Adipose tissue (tissue), 3 donors: Measurements from ENCODE around the gene MEIS1. TPM values are rescaled to one million over a fixed set of nuclear protein-coding genes. Genes with fewer than 3 reads are reported as not detected.
A peak's percentile ranks its signal among the peaks of the same experiment; 100 is the strongest.
"Not testable (repeated sequence)": the region's sequence is repeated elsewhere in the genome, so short reads cannot be mapped to it uniquely, and the experiment has no call there.

Source experiments
- H3K27ac ChIP-seq: one replicate; pipeline ENCODE4 v1.5.1; 2013; ENCODE audit warnings: low read depth, low read length
- WGBS, 3 donors: extraction: QIAGEN DNeasy Blood & Tissue Kit; methylation state at CpG; one replicate each; pipeline ENCODE4 v1.1.7; 2013; 5-methylcytosine and 5-hydroxymethylcytosine counted together
- polyA plus RNA-seq, 3 donors: library from polyadenylated mRNA; stranded (reverse); fragments of 200-250 nt; gene quantifications; one replicate each; pipeline ENCODE4 v1.2.3, GENCODE V29; 2013
- donor health status: healthy with polysubstance abuse.
- donor health status: Bipolar disorder and iron deficiency.
- donor health status: healthy.

Gene MEIS1
- 10 to 100 TPM; 13.7 to 27.3 (median 21.3) TPM for polyA plus RNA-seq

- WGBS, 3 donors, result 0% methylated on average over 38 of the region's 38 CpGs
- H3K27ac ChIP-seq, result peak within 1 kb of the TSS; percentile 80
Measured at GRCh38 chr2:66434679-66435548, at the start of gene MEIS1. Gene MEIS1 (plus strand): TSS chr2:66435125. CDS start chr2:66435857, 732 bp downstream.

GRCh38 chr2:66387016-66387753 is 47.7 kb upstream of the MEIS1 start:
- no peak overlapping the region for H3K27ac ChIP-seq
- WGBS, 3 donors, result 51 to 68% (median 62%) methylated on average over 9 of the region's 9 CpGs

GRCh38 chr2:66389651-66390131 is 45.2 kb upstream of the MEIS1 start:
- no peak overlapping the region for H3K27ac ChIP-seq
- WGBS, 3 donors, result 55 to 80% (median 67%) methylated on average over 3 of the region's 3 CpGs

GRCh38 chr2:66390152-66390551 is 44.8 kb upstream of the MEIS1 start:
- 75 to 82% (median 81%) methylated on average over 4 of the region's 4 CpGs for WGBS, 3 donors
- no peak overlapping the region for H3K27ac ChIP-seq

GRCh38 chr2:66390811-66391210 is 44.1 kb upstream of the MEIS1 start:
- no peak overlapping the region for H3K27ac ChIP-seq
- 92 to 95% (median 94%) methylated on average over 6 to 9 of the region's 9 CpGs for WGBS, 3 donors

GRCh38 chr2:66391240-66391639 is 43.7 kb upstream of the MEIS1 start:
- not testable (repeated sequence) for H3K27ac ChIP-seq
- 84 to 92% (median 89%) methylated on average over 18 to 21 of the region's 22 CpGs for whole genome bisulfite sequencing, 3 donors

- 36 to 57% (median 41%) methylated on average over 4 of the region's 4 CpGs for WGBS, 3 donors
- no peak overlapping the region for H3K27ac ChIP-seq
Measured at GRCh38 chr2:66405473-66405872, 29.5 kb upstream of the MEIS1 start.

GRCh38 chr2:66408905-66409304 is 26.0 kb upstream of the MEIS1 start:
- H3K27ac ChIP-seq, result no peak overlapping the region
- WGBS, 3 donors, result 62 to 83% (median 79%) methylated on average over 2 of the region's 2 CpGs

GRCh38 chr2:66412874-66413273 is 22.1 kb upstream of the MEIS1 start:
- 35 to 92% (median 88%) methylated on average over 1 of the region's 1 CpG for WGBS, 3 donors
- H3K27ac ChIP-seq, result no peak overlapping the region

- no peak overlapping the region for H3K27ac ChIP-seq
- WGBS, 3 donors, result 79 to 85% (median 82%) methylated on average over 1 of the region's 1 CpG
Measured at GRCh38 chr2:66414896-66415295, 20.0 kb upstream of the MEIS1 start.

- no peak overlapping the region for H3K27ac ChIP-seq
- 95 to 97% (median 96%) methylated on average over 18 of the region's 18 CpGs for WGBS, 3 donors
Measured at GRCh38 chr2:66418381-66418780, 16.5 kb upstream of the MEIS1 start.

GRCh38 chr2:66421612-66422011 is 13.3 kb upstream of the MEIS1 start:
- 77 to 91% (median 81%) methylated on average over 1 of the region's 1 CpG for WGBS, 3 donors
- H3K27ac ChIP-seq, result no peak overlapping the region

- no peak overlapping the region for H3K27ac ChIP-seq
- WGBS, 3 donors, result 85 to 96% (median 92%) methylated on average over 2 of the region's 2 CpGs
Measured at GRCh38 chr2:66423391-66424124, 11.4 kb upstream of the MEIS1 start.

GRCh38 chr2:66426244-66427111 is 8.4 kb upstream of the MEIS1 start:
- H3K27ac ChIP-seq, result no peak overlapping the region
- 8 to 13% (median 10%) methylated on average over 60 of the region's 60 CpGs for WGBS, 3 donors

- H3K27ac ChIP-seq, result no peak overlapping the region
Measured at GRCh38 chr2:66427300-66427699, 7.6 kb upstream of the MEIS1 start.

GRCh38 chr2:66428986-66429612 is 5.8 kb upstream of the MEIS1 start:
- H3K27ac ChIP-seq, result no peak overlapping the region

More at GRCh38 chr2:66427300-66427699, 7.6 kb upstream of the MEIS1 start:
- 49 to 72% (median 53%) methylated on average over 9 of the region's 9 CpGs for WGBS, 3 donors

GRCh38 chr2:66429693-66430504 is 5.0 kb upstream of the MEIS1 start:
- no peak overlapping the region for H3K27ac ChIP-seq

More at GRCh38 chr2:66428986-66429612, 5.8 kb upstream of the MEIS1 start:
- 25 to 30% (median 25%) methylated on average over 5 of the region's 5 CpGs for WGBS, 3 donors
